ENCODE measurements around the gene PTPN14. TPM values are rescaled to one million over a fixed set of nuclear protein-coding genes. Genes with fewer than 3 reads are reported as not detected.

The PTPN14 gene
- total and polyA plus RNA-seq, 12 donors = 5.0 to 71.6 (median 42.3) TPM

- ATAC-seq (no peak), DNase-seq (no peak)
- WGBS, 2 donors = 91 to 95% methylated on average over 9 of the region's 9 CpGs
- no peak overlapping the region for H3K4me3 ChIP-seq
- peaks cover 0 to 7% (median 0%) of the 10 kb centered on the region in 9 donors for H3K4me1 ChIP-seq
- intact Hi-C loops (cut with DNase I) = no loop called here
- no peak for TF ChIP-seq CTCF (IDR thresholded peaks at IDR 0.05)
- H3K27me3 ChIP-seq = no peaks in the 10 kb centered on the region
- H3K9me3 ChIP-seq = no peaks in the 10 kb centered on the region
- H3K27ac ChIP-seq = no peak overlapping the region
- H3K36me3 ChIP-seq = peaks cover 0 to 92% (median 15%) of the 10 kb centered on the region in 9 donors
These were observed 173.5 kb downstream of the PTPN14 start for GRCh38 chr1:214377886-214378285.

GRCh38 chr1:214377485-214377884, 173.9 kb downstream of the PTPN14 start:
- DNase-seq = no peak
- ATAC-seq = no peak
- H3K4me3 ChIP-seq = no peak overlapping the region
- H3K36me3 ChIP-seq = peaks cover 0 to 92% (median 11%) of the 10 kb centered on the region in 9 donors
- no peaks in the 10 kb centered on the region for H3K27me3 ChIP-seq
- no peaks in the 10 kb centered on the region for H3K9me3 ChIP-seq
- intact Hi-C loops (cut with DNase I) = no loop called here
- H3K4me1 ChIP-seq = peaks cover 0 to 11% (median 2%) of the 10 kb centered on the region in 9 donors
- H3K27ac ChIP-seq = no peak overlapping the region
- WGBS, 2 donors = 94 to 98% methylated on average over 2 of the region's 2 CpGs
- TF ChIP-seq CTCF (IDR thresholded peaks at IDR 0.05) = no peak

GRCh38 chr1:214372092-214372491, 179.3 kb downstream of the PTPN14 start:
- no peak for TF ChIP-seq CTCF (IDR thresholded peaks at IDR 0.05)
- ATAC-seq (peak in 4 of 8 donors; percentile 55 to 75 (median 64)), DNase-seq (no peak)
- 15 to 23% methylated on average over 5 of the region's 5 CpGs for WGBS, 2 donors
- H3K9me3 ChIP-seq = no peaks in the 10 kb centered on the region
- peaks cover 0 to 88% (median 7%) of the 10 kb centered on the region in 9 donors for H3K36me3 ChIP-seq
- H3K27me3 ChIP-seq = no peaks in the 10 kb centered on the region
- intact Hi-C loops (cut with DNase I) = loop anchor here in 1 of 10 donors (5.0 kb wide), 1 partner anchor 35 kb away; no protein-coding TSS in a partner anchor
- no peak overlapping the region for H3K4me3 ChIP-seq
- peaks cover 0 to 33% (median 20%) of the 10 kb centered on the region in 9 donors for H3K4me1 ChIP-seq
- H3K27ac ChIP-seq = peak overlapping the region in 6 of 10 donors; percentile 11 to 71 (median 66)

GRCh38 chr1:214370615-214371014, 180.8 kb downstream of the PTPN14 start:
- H3K27ac ChIP-seq = peak overlapping the region in 3 of 10 donors; percentile 67 to 71 (median 68)
- H3K9me3 ChIP-seq = no peaks in the 10 kb centered on the region
- no peak for TF ChIP-seq CTCF (IDR thresholded peaks at IDR 0.05)
- H3K36me3 ChIP-seq = peaks cover 0 to 81% (median 7%) of the 10 kb centered on the region in 9 donors
- peaks cover 0 to 33% (median 20%) of the 10 kb centered on the region in 9 donors for H3K4me1 ChIP-seq
- H3K4me3 ChIP-seq = no peak overlapping the region
- intact Hi-C loops (cut with DNase I) = loop anchor here in 1 of 10 donors (5.0 kb wide), 1 partner anchor 33 kb away; no protein-coding TSS in a partner anchor
- DNase-seq = no peak
- ATAC-seq = peak in 2 of 8 donors; percentile 28 to 34
- WGBS, 2 donors = 79 to 81% methylated on average over 3 of the region's 3 CpGs
- no peaks in the 10 kb centered on the region for H3K27me3 ChIP-seq
